Kidney epithelial cell (primary cell): ENCODE results near the gene ARAP2. TPM values are rescaled to one million over a fixed set of nuclear protein-coding genes. Genes with fewer than 3 reads are reported as not detected.
A peak's percentile ranks its signal among the peaks of the same experiment; 100 is the strongest.

ENCODE experiments used
- DNase-seq: peaks from one replicate; pipeline ENCODE4 v3.0.0-alpha.2; 2010; ENCODE audit warnings: low read depth
- H3K27me3 ChIP-seq: 2 replicates; pipeline ENCODE4 v1.6.0; 2011; ENCODE audit warnings: low read length; ENCODE audit not compliant: control insufficient read depth, insufficient read depth
- H3K36me3 ChIP-seq: 2 replicates; pipeline ENCODE4 v1.5.1; 2011; ENCODE audit warnings: low read length; ENCODE audit not compliant: control insufficient read depth, insufficient read depth
- H3K4me3 ChIP-seq: 2 replicates; pipeline ENCODE4 v1.5.1; 2011; ENCODE audit warnings: low read depth, mild to moderate bottlenecking, control low read depth, low read length
- total RNA-seq: library from RNA; depleted of rRNA; stranded (reverse); fragments of >200 nt; gene quantifications from 2 replicates; pipeline ENCODE4 v1.2.3, GENCODE V29; 2015
- TF ChIP-seq, protein P1 (sequence below): IDR thresholded peaks from 2 replicates; pipeline ENCODE4 v1.5.1; 2011; ENCODE audit warnings: mild to moderate bottlenecking, moderate library complexity, low read length, control low read depth, inconsistent platforms; ENCODE audit not compliant: insufficient read depth, poor library complexity, severe bottlenecking

ARAP2 gene
- total RNA-seq, 1 donor from 2014 or later: 14.4 TPM

GRCh38 chr4:36111172-36111571, 133.1 kb downstream of the ARAP2 start:
- TF ChIP-seq, protein P1, sequence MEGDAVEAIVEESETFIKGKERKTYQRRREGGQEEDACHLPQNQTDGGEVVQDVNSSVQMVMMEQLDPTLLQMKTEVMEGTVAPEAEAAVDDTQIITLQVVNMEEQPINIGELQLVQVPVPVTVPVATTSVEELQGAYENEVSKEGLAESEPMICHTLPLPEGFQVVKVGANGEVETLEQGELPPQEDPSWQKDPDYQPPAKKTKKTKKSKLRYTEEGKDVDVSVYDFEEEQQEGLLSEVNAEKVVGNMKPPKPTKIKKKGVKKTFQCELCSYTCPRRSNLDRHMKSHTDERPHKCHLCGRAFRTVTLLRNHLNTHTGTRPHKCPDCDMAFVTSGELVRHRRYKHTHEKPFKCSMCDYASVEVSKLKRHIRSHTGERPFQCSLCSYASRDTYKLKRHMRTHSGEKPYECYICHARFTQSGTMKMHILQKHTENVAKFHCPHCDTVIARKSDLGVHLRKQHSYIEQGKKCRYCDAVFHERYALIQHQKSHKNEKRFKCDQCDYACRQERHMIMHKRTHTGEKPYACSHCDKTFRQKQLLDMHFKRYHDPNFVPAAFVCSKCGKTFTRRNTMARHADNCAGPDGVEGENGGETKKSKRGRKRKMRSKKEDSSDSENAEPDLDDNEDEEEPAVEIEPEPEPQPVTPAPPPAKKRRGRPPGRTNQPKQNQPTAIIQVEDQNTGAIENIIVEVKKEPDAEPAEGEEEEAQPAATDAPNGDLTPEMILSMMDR: no peak
- no peak overlapping the region for H3K4me3 ChIP-seq
- no peaks in the 10 kb centered on the region for H3K27me3 ChIP-seq
- H3K36me3 ChIP-seq: no peaks in the 10 kb centered on the region
- no peak for DNase-seq

DNA sequence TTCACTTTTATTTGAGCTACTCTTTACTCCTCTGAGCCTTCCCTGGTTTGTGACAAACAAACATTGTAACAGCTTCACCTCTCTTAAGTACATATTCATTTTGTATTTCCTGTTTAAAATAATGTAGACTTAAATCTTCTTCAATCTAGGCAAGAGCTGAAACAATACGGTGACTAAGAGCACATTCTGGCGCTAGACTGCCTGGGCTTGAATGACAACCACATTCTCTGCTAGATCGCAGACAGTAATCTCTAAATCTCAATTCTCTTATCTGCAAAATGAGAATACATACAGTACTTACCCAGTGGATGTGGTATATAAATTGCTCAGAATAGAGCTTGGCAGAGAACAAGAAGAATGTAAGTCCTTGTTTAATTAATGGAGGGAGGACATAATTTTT, 144.8 kb downstream of the ARAP2 start:
- H3K4me3 ChIP-seq: no peak overlapping the region
- H3K36me3 ChIP-seq: no peaks in the 10 kb centered on the region
- TF ChIP-seq, protein P1: no peak
- no peaks in the 10 kb centered on the region for H3K27me3 ChIP-seq
- DNase-seq: no peak

- TF ChIP-seq, protein P1: no peak
- Histone ChIP-seq H3K27me3 (no peaks in the 10 kb centered on the region), H3K36me3 (no peaks in the 10 kb centered on the region), H3K4me3 (no peak overlapping the region)
- DNase-seq: no peak
These were observed 149.3 kb downstream of the ARAP2 start for GRCh38 chr4:36094995-36095394.

DNA sequence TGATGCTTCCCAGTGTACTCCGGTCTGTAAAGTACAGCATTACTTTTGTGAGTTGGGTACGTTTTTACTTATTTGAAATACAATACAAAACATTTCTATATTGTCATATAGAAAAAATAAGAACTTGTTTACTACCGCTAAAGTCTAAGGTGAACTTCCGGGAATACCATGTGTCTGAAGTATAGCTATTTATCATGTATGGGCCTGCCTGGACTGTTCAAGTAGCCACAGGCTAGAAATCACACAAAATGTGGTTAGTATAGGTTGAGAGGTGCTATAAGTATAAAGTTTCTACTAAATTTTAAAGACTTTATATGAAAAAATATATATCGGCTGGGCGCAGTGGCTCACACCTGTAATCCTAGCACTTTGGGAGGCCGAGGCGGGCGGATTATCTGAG, 152.3 kb downstream of the ARAP2 start:
- TF ChIP-seq, protein P1: no peak
- H3K27me3 ChIP-seq: no peaks in the 10 kb centered on the region
- no peak for DNase-seq
- no peaks in the 10 kb centered on the region for H3K36me3 ChIP-seq
- no peak overlapping the region for H3K4me3 ChIP-seq

DNA sequence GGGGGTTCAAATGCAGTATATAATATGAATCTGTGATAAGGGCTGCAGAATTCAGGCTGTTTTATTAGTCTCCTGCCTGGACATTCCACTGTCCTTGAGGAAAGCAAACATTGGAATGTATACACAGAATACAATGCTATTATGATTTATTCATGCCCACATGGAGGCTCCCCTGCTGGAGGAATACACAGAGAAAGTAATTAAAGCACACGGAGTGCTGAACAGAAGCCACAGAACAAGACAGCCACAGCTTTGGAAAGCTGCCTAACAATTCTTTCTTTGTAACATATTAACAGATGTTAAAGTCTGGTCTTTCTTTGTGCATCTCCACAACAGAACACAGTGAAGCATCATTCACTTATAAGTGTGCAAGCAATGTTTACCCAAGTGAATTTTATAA, 155.8 kb downstream of the ARAP2 start:
- TF ChIP-seq, protein P1: no peak

DNA sequence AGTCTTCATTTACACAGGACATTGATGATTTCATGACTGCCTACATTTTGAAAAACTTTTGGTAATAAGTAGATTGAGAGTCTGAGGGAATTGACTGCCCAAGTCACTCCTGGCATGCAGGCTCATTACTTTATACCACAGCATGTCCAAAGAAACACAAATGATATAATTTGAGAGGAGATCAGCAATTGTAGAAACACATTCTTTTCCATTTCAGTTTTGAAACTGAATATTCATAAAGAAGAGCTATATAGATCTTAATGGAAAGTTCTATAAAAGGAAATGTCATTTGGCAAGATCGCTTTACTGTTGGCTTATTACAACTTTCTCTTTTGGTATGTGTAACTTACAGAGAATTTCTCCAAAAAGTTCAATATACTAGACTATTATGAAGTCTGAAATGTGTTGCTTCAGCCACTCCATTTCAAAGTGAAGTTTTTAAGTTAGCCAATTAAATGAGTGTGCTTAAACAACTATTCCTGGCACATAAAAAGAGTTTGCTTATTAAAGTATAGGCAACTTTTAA, 158.0 kb downstream of the ARAP2 start:
- DNase-seq: no peak
- Histone ChIP-seq H3K27me3 (no peaks in the 10 kb centered on the region), H3K36me3 (no peaks in the 10 kb centered on the region), H3K4me3 (no peak overlapping the region)
- TF ChIP-seq, protein P1: no peak

More for the DNA sequence above, 155.8 kb downstream of the ARAP2 start:
- H3K4me3 ChIP-seq: no peak overlapping the region
- no peaks in the 10 kb centered on the region for H3K36me3 ChIP-seq
- H3K27me3 ChIP-seq: no peaks in the 10 kb centered on the region
- DNase-seq: peak; percentile 43
